GM18520 (cell line): ENCODE measurements around the gene MPRIP.

Experiments
- ATAC-seq: cut with Tn5 transposase; IDR thresholded peaks from one replicate; pipeline ENCODE4 v1.9.1; 2021; ENCODE audit not compliant: unreplicated experiment

MPRIP gene

GRCh38 chr17:17204635-17205231 is 162.5 kb downstream of the MPRIP start:
- no peak for ATAC-seq

- no peak for ATAC-seq
These were observed 163.3 kb downstream of the MPRIP start for GRCh38 chr17:17205368-17206123.

- peak; percentile 38 for ATAC-seq
These were observed 164.1 kb downstream of the MPRIP start, which contains the start of gene PLD6 for GRCh38 chr17:17206124-17206912. PLD6 (minus strand) TSS chr17:17206333; CDS start chr17:17206286, 47 bp downstream.

GRCh38 chr17:17206913-17207335 is 164.7 kb downstream of the MPRIP start:
- no peak for ATAC-seq

- ATAC-seq, result no peak
These were observed 165.7 kb downstream of the MPRIP start for GRCh38 chr17:17207998-17208397.

- no peak for ATAC-seq
These were observed 171.5 kb downstream of the MPRIP start for GRCh38 chr17:17213775-17214174.

GRCh38 chr17:17214646-17215436 is 172.6 kb downstream of the MPRIP start:
- ATAC-seq, result no peak

- no peak for ATAC-seq
These were observed 173.3 kb downstream of the MPRIP start for GRCh38 chr17:17215575-17215974.

GRCh38 chr17:17216236-17216635 is 174.0 kb downstream of the MPRIP start:
- no peak for ATAC-seq

- ATAC-seq, result no peak
These were observed 174.5 kb downstream of the MPRIP start for GRCh38 chr17:17216776-17217175.

- no peak for ATAC-seq
These were observed 175.7 kb downstream of the MPRIP start for GRCh38 chr17:17217995-17218394.

- no peak for ATAC-seq
These were observed 178.3 kb downstream of the MPRIP start for GRCh38 chr17:17220529-17220928.

- ATAC-seq, result no peak
These were observed 179.1 kb downstream of the MPRIP start for GRCh38 chr17:17221329-17221728.

- no peak for ATAC-seq
These were observed 181.5 kb downstream of the MPRIP start for GRCh38 chr17:17223736-17224135.

GRCh38 chr17:17224137-17224536 is 181.9 kb downstream of the MPRIP start:
- ATAC-seq, result no peak

- ATAC-seq, result no peak
These were observed 183.6 kb downstream of the MPRIP start for GRCh38 chr17:17225901-17226300.

- no peak for ATAC-seq
These were observed 184.4 kb downstream of the MPRIP start for GRCh38 chr17:17226451-17227265.

- ATAC-seq, result no peak
These were observed 185.6 kb downstream of the MPRIP start for GRCh38 chr17:17227608-17228520.
